Measurements from ENCODE around the gene CXCL16.

DNA sequence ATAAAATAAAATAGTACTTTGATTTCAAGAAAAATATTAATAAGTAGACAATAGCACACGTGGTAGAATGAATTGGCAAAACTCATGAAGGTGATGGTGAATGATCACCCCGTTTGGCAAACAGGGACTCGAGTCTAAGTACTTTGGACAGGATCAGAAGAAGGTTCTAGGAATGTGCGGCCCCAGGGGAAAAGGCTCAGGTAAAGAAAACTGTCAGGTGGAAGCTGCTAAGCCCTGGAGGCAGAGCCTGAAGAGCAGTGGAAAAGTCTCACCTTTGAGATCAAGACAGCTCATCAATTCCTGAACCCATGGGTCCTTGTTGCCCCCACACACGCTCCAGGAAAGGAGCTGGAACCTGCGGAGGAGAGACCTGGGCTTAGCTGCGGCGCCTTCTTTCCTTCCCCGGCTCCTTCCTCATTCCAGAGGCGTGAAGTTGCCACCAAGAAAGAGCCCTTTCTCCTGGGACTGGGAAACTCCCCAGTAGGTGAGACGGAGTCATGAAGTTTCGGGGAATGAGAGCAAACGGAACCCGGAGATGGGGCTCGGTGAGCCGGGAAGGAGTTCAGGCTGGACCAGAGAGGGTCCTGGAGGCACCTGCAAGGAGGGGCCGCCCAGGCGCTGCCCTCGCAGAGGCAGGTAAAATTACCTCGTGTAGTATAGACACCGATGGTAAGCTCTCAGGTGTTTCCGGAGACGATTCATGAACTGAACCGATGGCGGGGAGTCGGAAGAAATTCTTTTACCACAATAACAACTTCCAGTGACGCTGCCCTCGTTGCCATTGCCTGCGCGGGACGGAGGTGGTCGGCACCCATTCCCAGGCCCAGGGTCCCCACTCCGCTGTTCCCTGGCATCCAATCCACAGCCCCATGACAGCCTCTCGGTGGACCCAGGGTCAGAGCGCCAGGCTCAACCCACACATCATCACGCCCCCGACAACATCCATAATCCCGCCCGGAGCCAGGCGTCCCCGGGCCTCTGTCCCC lies 1.3 kb downstream of the CXCL16 start:
- TF ChIP-seq, protein P1, sequence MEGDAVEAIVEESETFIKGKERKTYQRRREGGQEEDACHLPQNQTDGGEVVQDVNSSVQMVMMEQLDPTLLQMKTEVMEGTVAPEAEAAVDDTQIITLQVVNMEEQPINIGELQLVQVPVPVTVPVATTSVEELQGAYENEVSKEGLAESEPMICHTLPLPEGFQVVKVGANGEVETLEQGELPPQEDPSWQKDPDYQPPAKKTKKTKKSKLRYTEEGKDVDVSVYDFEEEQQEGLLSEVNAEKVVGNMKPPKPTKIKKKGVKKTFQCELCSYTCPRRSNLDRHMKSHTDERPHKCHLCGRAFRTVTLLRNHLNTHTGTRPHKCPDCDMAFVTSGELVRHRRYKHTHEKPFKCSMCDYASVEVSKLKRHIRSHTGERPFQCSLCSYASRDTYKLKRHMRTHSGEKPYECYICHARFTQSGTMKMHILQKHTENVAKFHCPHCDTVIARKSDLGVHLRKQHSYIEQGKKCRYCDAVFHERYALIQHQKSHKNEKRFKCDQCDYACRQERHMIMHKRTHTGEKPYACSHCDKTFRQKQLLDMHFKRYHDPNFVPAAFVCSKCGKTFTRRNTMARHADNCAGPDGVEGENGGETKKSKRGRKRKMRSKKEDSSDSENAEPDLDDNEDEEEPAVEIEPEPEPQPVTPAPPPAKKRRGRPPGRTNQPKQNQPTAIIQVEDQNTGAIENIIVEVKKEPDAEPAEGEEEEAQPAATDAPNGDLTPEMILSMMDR (IDR thresholded peaks at IDR 0.05) = no peak
- TF ChIP-seq POLR2AphosphoS5 (IDR thresholded peaks at IDR 0.05) = peak; percentile 57

Data from prostate gland (tissue), 2 donors.